ENCODE data around the gene OR8J3. TPM values are rescaled to one million over a fixed set of nuclear protein-coding genes. Genes with fewer than 3 reads are reported as not detected.
"Not testable (repeated sequence)": the region's sequence is repeated elsewhere in the genome, so short reads cannot be mapped to it uniquely, and the experiment has no call there.

The OR8J3 gene
- total and polyA plus RNA-seq, 9 of the 15 experiments (the other 6 are each of a cell fraction or from before 2014, with no cell fraction given), result not detected

DNA sequence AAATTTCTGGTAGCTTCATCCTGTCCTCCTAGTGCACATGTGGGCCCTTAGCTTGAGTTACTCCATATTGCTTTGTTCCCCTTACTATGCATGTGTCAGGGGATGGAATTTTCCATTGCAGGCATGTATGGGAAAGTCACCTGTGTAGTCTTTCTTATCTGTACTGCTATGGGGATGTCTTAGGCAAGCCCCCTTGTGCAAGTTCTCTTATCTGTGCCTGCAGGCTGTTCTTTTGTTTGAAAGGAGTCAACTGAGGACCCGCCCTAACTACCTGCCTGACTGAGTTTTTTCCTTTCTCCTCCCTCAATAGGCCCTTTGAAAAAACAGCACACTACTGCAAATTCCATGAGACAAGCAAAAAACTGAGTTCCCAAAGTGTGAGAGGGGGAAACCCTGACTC is 11.4 kb upstream of the OR8J3 start (continued):
- TF ChIP-seq, protein P1, sequence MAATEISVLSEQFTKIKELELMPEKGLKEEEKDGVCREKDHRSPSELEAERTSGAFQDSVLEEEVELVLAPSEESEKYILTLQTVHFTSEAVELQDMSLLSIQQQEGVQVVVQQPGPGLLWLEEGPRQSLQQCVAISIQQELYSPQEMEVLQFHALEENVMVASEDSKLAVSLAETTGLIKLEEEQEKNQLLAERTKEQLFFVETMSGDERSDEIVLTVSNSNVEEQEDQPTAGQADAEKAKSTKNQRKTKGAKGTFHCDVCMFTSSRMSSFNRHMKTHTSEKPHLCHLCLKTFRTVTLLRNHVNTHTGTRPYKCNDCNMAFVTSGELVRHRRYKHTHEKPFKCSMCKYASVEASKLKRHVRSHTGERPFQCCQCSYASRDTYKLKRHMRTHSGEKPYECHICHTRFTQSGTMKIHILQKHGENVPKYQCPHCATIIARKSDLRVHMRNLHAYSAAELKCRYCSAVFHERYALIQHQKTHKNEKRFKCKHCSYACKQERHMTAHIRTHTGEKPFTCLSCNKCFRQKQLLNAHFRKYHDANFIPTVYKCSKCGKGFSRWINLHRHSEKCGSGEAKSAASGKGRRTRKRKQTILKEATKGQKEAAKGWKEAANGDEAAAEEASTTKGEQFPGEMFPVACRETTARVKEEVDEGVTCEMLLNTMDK (IDR thresholded peaks at IDR 0.05; ENCODE audit: borderline replicate concordance, insufficient read depth, low read depth, low read length, poor library complexity, severe bottlenecking), result no peak

DNA sequence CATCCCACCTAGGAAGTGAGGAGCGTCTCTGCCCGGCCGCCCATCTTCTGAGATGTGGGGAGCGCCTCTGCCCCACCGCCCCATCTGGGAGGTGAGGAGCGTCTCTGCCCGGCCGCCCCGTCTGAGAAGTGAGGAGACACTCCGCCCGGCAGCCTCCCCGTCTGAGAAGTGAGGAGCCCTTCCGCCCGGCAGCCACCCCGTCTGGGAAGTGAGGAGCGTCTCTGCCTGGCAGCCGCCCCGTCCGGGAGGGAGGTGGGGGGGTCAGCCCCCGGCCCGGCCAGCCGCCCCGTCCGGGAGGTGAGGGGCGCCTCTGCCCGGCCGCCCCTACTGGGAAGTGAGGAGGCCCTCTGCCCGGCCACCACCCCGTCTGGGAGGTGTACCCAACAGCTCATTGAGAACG is 3.7 kb upstream of the OR8J3 start:
- FAIRE-seq; BruUV-seq (replicated peaks); intact Hi-C loops (cut with micrococcal nuclease); DNase-seq (ENCODE audit: extremely low read depth in 1 of 4, low spot score in 3 of 4); CTCF ChIA-PET (ENCODE audit: low intra/inter-chr PET ratio); ATAC-seq; in situ Hi-C loops (cut with MboI); H3K27me3 ChIP-seq (ENCODE audit: control insufficient read depth in 2 of 2, insufficient read depth in 2 of 2, low read length in 2 of 2); H3K4me2 ChIP-seq (ENCODE audit: insufficient read depth, low read length); H3K9me1 ChIP-seq (ENCODE audit: control insufficient read depth, insufficient read depth, low read length); POLR2A ChIA-PET; H3K4me1 ChIP-seq (replicated peaks in 1 of 2; ENCODE audit: control insufficient read depth in 2 of 2, insufficient read depth in 2 of 2, low read length in 2 of 2); H2AFZ ChIP-seq (ENCODE audit: low read depth, low read length); H3K9ac ChIP-seq (ENCODE audit: insufficient read depth in 1 of 2, low read depth in 2 of 2, low read length in 2 of 2); H3K9me3 ChIP-seq (replicated peaks; ENCODE audit: control insufficient read depth, insufficient read depth, low read depth, low read length); H4K20me1 ChIP-seq (replicated peaks; ENCODE audit: control insufficient read depth, insufficient read depth, low read length); H3K27ac ChIP-seq (ENCODE audit: extremely low read depth, low read depth, low read length); H3K36me3 ChIP-seq (ENCODE audit: control insufficient read depth, insufficient read depth, low read length); H3K79me2 ChIP-seq (ENCODE audit: control insufficient read depth, insufficient read depth, low read length); H3K4me3 ChIP-seq: not testable (repeated sequence)
- 0% methylated on average over 4 of the region's 30 CpGs for WGBS (ENCODE audit: insufficient coverage, low coverage, missing lambda C conversion rate)

DNA sequence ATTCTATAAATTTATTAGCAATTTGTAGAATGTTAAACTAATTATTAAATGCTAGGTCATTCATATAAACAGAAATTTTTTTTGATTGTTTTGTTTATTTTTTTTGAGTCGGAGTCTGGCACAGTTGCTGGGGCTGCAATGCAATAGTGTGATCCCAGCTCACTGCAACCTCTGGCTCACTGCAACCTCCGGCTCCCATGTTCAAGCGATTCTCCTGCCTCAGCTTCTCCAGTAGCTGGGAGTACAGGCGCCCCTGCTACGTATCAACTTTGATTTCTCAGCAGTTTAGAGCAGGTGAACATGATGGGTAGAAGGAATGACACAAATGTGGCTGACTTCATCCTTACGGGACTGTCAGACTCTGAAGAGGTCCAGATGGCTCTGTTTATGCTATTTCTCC is 17.9 kb downstream of the OR8J3 start, which contains the start of gene OR8H3:
Gene OR8H3, plus strand, starts transcription at position 301 of the 400 bp plus-strand sequence. Its CDS starts 0 bp downstream, at position 301.
- intact Hi-C loops (cut with micrococcal nuclease), result no loop called here
- no peaks in the 10 kb centered on the region for H3K4me1 ChIP-seq (replicated peaks in 1 of 2; ENCODE audit: control insufficient read depth in 2 of 2, insufficient read depth in 2 of 2, low read length in 2 of 2)
- no peaks in the 10 kb centered on the region for H3K9me1 ChIP-seq (ENCODE audit: control insufficient read depth, insufficient read depth, low read length)
- CTCF ChIA-PET (ENCODE audit: low intra/inter-chr PET ratio), result no interaction called here
- H3K79me2 ChIP-seq (ENCODE audit: control insufficient read depth, insufficient read depth, low read length), result no peaks in the 10 kb centered on the region
- H3K4me2 ChIP-seq (ENCODE audit: insufficient read depth, low read length), result no peak within 1 kb of the TSS
- POLR2A ChIA-PET, result no interaction called here
- no peaks in the 10 kb centered on the region for H4K20me1 ChIP-seq (replicated peaks; ENCODE audit: control insufficient read depth, insufficient read depth, low read length)
- no TSS peak for BruUV-seq (replicated peaks)
- no peak within 1 kb of the TSS for H3K27ac ChIP-seq (ENCODE audit: extremely low read depth, low read depth, low read length)
- H3K9me3 ChIP-seq (replicated peaks; ENCODE audit: control insufficient read depth, insufficient read depth, low read depth, low read length), result no peaks in the 10 kb centered on the region
- H3K27me3 ChIP-seq (ENCODE audit: control insufficient read depth in 2 of 2, insufficient read depth in 2 of 2, low read length in 2 of 2), result no peaks in the 10 kb centered on the region
- no peak for FAIRE-seq
- WGBS (ENCODE audit: insufficient coverage, low coverage, missing lambda C conversion rate), result 0% methylated on average over 6 of the region's 6 CpGs
- DNase-seq (ENCODE audit: extremely low read depth in 1 of 4, low spot score in 3 of 4), result no peak
- in situ Hi-C loops (cut with MboI), result no loop called here
- ATAC-seq, result no peak
- TF ChIP-seq, protein P2, sequence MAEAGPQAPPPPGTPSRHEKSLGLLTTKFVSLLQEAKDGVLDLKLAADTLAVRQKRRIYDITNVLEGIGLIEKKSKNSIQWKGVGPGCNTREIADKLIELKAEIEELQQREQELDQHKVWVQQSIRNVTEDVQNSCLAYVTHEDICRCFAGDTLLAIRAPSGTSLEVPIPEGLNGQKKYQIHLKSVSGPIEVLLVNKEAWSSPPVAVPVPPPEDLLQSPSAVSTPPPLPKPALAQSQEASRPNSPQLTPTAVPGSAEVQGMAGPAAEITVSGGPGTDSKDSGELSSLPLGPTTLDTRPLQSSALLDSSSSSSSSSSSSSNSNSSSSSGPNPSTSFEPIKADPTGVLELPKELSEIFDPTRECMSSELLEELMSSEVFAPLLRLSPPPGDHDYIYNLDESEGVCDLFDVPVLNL (CRISPR knock-in tag; IDR thresholded peaks at IDR 0.05; ENCODE audit: low read depth), result no peak
- no peak for TF ChIP-seq ZFP36 (IDR thresholded peaks at IDR 0.05; ENCODE audit: low read depth, low read length, partially characterized antibody)
- TF ChIP-seq ZNF253 (CRISPR knock-in tag; conservative IDR thresholded peaks at IDR 0.05), result no peak
- TF ChIP-seq ARID2 (IDR thresholded peaks at IDR 0.05), result no peak
- no peak for TF ChIP-seq KAT7 (CRISPR knock-in tag; IDR thresholded peaks at IDR 0.05; ENCODE audit: borderline replicate concordance)
- no peak within 1 kb of the TSS for H2AFZ ChIP-seq (ENCODE audit: low read depth, low read length)
- no peak within 1 kb of the TSS for H3K4me3 ChIP-seq
- H3K9ac ChIP-seq (ENCODE audit: insufficient read depth in 1 of 2, low read depth in 2 of 2, low read length in 2 of 2), result no peak within 1 kb of the TSS
- H3K36me3 ChIP-seq (ENCODE audit: control insufficient read depth, insufficient read depth, low read length), result no peaks in the 10 kb centered on the region

Measured in K562 (cell line).